GM12873 (cell line): ENCODE measurements around the gene FGFR3.

Experiments used
- TF ChIP-seq, protein P1 (sequence below): IDR thresholded peaks from 2 replicates; pipeline ENCODE4 v1.5.1; 2012; ENCODE audit warnings: low read depth, mild to moderate bottlenecking, moderate library complexity, low read length, control low read depth; ENCODE audit not compliant: insufficient read depth; ENCODE audit errors: missing control alignments

FGFR3 gene

GRCh38 chr4:1808396-1808795 is 15.3 kb downstream of the FGFR3 start:
- TF ChIP-seq, protein P1, sequence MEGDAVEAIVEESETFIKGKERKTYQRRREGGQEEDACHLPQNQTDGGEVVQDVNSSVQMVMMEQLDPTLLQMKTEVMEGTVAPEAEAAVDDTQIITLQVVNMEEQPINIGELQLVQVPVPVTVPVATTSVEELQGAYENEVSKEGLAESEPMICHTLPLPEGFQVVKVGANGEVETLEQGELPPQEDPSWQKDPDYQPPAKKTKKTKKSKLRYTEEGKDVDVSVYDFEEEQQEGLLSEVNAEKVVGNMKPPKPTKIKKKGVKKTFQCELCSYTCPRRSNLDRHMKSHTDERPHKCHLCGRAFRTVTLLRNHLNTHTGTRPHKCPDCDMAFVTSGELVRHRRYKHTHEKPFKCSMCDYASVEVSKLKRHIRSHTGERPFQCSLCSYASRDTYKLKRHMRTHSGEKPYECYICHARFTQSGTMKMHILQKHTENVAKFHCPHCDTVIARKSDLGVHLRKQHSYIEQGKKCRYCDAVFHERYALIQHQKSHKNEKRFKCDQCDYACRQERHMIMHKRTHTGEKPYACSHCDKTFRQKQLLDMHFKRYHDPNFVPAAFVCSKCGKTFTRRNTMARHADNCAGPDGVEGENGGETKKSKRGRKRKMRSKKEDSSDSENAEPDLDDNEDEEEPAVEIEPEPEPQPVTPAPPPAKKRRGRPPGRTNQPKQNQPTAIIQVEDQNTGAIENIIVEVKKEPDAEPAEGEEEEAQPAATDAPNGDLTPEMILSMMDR: no peak

GRCh38 chr4:1808851-1809753 is 16.0 kb downstream of the FGFR3 start:
- TF ChIP-seq, protein P1: no peak

DNA sequence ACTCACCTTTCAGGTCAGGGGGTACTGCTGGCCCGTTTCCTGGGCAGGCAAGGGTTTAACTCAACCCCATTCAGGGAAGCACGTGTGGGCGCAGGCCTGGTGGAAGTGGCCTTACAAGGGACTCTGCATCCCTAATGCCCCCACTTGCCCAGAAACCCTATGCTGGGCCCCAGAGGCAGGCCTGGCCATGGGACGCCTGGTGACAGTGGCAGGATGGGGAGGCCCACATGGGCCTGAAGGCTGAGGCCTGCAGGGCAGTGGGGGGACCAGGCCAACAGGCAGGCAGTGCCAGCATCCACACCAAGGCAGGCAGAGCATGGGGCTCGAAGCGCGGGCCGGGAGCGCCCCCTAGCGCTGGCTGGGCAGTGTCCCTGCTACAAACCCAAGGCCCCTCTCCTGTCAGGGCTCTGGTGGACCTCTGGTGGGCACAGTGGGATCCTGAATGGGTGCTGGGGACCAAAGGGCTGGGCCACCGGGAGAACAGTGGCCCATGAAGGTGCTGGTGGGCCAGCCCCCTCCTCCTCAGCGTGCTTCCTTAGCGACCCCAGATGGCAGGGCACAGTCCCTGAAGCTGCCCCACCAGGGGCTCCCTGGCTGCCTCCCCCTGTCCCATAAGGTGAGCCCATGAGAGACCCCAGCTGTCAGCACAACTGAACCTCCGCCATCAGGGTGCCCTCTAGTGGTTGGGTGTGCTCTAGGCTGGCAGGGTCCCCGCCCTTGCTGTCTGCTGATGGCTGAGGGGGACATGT is 16.8 kb downstream of the FGFR3 start:
- TF ChIP-seq, protein P1: peak; percentile 97

- TF ChIP-seq, protein P1: no peak
Measured at GRCh38 chr4:1810765-1811164, 17.7 kb downstream of the FGFR3 start.

DNA sequence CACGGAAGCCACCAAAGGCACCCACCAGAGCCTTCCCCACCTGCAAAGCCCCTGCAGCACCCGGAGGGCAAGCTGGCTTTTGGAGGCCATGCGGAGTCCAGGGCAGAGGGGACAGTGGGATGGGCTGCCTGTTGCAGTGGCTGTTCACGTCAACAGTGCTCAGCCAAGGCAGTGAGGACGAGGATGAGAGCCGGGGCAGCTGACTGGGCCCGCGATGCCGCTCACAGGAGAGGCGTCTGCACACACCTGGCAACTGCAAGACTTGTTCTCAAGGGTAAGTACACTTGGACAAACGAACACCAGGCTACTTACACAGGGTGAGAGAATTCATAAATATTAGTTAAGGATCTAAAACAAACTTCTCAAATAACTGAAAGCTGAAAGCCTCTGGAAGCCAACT is 19.6 kb downstream of the FGFR3 start:
- TF ChIP-seq, protein P1: no peak

DNA sequence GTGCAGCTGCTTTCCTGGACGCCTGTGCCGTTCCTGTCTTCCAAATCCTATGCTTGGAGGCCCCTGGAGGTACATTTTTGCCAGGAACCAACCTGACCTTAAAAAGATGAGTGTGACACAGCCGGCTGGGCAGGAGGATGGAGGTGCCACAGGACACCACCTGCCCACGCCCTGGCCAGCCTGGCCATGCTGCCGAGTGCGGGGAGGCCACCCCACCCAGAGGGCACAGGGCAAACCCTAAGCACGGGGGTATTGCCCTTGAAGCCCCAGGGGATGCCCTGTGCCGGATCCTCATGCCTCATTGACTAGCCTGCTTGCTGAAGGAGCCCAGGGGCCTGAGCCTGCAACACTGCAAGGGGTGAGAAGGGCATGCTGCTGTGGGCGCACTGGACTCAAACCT is 20.1 kb downstream of the FGFR3 start:
- TF ChIP-seq, protein P1: no peak

DNA sequence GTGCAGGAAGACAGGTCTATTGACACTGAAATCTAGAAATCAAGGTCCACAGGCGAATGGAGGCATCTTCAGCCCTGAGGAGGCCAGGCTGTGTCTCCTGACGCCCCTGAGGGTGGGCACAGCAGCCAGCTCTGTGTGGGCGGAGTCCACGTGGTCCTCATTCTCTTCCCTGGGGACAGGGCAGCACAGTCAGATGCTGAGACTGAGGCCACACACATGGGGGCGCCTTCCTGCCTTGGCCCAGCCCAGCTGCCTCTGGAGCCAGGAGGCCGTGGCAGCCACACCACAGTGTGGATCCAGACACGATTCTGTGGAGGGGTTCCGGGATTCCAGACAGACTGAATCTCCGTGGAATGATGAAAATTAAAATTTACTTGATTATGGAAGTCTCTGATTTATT is 20.8 kb downstream of the FGFR3 start:
- TF ChIP-seq, protein P1: peak; percentile 18
